Nephron progenitor cell (in vitro differentiated cells): ENCODE data around the gene PHYKPL.
"Not testable (repeated sequence)": the region's sequence is repeated elsewhere in the genome, so short reads cannot be mapped to it uniquely, and the experiment has no call there.

Source experiments
- DNase-seq: peaks from one replicate; pipeline ENCODE4 v3.0.0; 2021
- H3K27ac Mint-ChIP-seq: 2 replicates; pipeline ENCODE4 v1.8.0; 2021; ENCODE audit warnings: mild to moderate bottlenecking, moderate library complexity, mixed read lengths
- H3K27me3 Mint-ChIP-seq: 2 replicates; pipeline ENCODE4 v1.8.0; 2021; ENCODE audit warnings: mild to moderate bottlenecking, low read depth, mixed read lengths; ENCODE audit not compliant: poor library complexity
- H3K36me3 Mint-ChIP-seq: 2 replicates; pipeline ENCODE4 v1.8.0; 2021; ENCODE audit warnings: low read depth, mixed read lengths
- H3K4me1 Mint-ChIP-seq: 2 replicates; pipeline ENCODE4 v1.8.0; 2021; ENCODE audit warnings: mixed read lengths
- H3K4me3 Mint-ChIP-seq: 2 replicates; pipeline ENCODE4 v1.8.0; 2021; ENCODE audit warnings: mild to moderate bottlenecking, moderate library complexity, mixed read lengths
- H3K9me3 Mint-ChIP-seq: 2 replicates; pipeline ENCODE4 v1.8.0; 2021; ENCODE audit warnings: mild to moderate bottlenecking, moderate library complexity, mixed read lengths
- TF ChIP-seq, protein P1 (sequence below): fragments of 200-600 bp; sonication (generic); IDR thresholded peaks from 2 replicates; pipeline ENCODE4 v1.5.0; 2021; ENCODE audit warnings: antibody characterized with exemption

The PHYKPL gene

DNA sequence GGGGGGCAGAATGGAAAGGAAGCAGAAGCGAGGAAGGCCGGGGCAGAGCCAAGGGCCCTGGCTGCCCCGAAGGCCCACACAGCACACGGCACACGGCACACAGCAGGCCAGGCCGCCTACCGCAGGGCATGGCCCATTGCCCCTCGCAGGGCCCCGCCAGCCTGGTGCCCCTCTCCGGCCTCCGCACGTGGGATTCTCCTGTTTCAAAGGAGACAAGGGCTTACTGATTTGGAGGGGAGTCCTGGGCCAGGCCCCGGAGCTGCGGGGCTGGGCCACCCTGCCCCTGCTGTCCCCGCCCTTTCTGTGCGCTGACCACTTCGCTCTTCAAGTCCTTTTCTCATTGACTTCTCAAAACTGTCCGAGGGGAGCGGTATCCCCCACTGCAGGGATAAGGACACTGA lies 7.7 kb upstream of the PHYKPL start:
- H3K9me3 Mint-ChIP-seq = no peaks in the 10 kb centered on the region
- no peak for DNase-seq
- H3K27me3 Mint-ChIP-seq = peaks cover 5% of the 10 kb centered on the region
- H3K36me3 Mint-ChIP-seq = no peaks in the 10 kb centered on the region
- peaks cover 36% of the 10 kb centered on the region for H3K4me1 Mint-ChIP-seq
- TF ChIP-seq, protein P1, sequence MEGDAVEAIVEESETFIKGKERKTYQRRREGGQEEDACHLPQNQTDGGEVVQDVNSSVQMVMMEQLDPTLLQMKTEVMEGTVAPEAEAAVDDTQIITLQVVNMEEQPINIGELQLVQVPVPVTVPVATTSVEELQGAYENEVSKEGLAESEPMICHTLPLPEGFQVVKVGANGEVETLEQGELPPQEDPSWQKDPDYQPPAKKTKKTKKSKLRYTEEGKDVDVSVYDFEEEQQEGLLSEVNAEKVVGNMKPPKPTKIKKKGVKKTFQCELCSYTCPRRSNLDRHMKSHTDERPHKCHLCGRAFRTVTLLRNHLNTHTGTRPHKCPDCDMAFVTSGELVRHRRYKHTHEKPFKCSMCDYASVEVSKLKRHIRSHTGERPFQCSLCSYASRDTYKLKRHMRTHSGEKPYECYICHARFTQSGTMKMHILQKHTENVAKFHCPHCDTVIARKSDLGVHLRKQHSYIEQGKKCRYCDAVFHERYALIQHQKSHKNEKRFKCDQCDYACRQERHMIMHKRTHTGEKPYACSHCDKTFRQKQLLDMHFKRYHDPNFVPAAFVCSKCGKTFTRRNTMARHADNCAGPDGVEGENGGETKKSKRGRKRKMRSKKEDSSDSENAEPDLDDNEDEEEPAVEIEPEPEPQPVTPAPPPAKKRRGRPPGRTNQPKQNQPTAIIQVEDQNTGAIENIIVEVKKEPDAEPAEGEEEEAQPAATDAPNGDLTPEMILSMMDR = no peak
- no peak overlapping the region for H3K27ac Mint-ChIP-seq
- no peak overlapping the region for H3K4me3 Mint-ChIP-seq

DNA sequence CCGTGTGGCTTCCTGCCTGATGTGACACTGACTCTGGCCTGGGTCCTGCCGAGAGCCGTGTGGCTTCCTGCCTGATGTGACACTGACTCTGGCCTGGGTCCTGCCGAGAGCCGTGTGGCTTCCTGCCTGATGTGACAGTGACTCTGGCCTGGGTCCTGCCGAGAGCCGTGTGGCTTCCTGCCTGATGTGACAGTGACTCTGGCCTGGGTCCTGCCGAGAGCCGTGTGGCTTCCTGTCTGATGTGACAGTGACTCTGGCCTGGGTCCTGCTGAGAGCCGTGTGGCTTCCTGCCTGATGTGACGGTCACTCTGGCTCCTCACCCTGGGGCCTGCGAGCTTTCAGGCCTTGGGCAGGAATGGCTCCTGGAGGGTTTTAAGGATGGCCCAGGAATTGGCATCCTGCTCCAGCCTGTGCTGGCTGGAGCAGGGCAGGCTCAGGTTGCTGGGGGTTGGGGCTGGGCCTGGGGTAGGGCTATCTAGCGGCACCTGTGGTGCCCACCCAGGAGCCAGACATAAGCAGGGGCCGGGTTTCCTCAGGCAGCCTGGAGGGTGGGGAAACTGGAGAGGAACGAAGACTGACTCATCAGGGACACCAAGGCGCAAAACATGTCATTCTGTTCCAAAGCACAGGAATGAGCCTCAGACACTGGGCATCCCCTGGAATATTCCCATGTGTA lies 7.2 kb upstream of the PHYKPL start:
- H3K36me3 Mint-ChIP-seq, H3K4me3 Mint-ChIP-seq, H3K27me3 Mint-ChIP-seq, H3K27ac Mint-ChIP-seq, H3K9me3 Mint-ChIP-seq, DNase-seq: not testable (repeated sequence)
- peaks cover 41% of the 10 kb centered on the region for H3K4me1 Mint-ChIP-seq

DNA sequence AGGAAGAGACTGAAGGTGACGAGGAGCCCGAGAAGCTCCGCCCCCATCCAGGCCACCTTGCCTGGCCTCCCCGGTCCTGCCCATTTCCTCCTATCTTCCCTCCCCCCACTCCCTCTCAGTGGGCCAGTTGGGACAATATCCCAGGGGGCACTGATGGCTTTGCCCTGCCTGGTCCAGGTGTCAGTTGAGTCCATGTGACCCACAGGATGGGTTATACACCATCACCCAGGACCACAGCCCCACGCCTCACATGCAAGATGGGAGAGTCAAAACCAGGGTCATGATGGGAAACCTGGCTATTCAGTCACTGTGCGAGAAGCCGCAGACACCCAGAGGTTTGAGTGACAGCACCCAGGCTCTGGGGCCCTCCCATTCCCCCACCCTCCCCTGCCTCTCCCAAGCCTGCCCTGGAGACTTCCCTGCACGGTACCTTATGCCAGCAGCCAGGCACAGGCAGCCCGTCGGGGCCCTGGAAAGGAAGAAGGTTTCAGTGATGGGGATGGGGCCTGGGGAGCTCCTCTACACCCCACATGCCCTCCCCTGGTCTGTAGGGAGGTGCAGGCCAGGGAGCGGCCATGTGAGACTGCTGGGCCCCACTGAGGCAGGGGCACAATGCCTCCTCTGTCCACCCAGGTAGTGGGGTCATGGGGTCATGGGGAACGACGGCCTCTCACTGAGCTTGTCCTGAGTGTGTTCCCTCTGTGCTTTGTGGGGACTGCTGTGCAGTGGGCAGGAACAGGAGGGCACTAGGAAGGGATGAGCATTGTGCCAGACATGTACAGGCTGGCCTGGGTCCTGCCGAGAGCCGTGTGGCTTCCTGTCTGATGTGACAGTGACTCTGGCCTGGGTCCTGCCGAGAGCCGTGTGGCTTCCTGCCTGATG lies 6.3 kb upstream of the PHYKPL start:
- no peak for DNase-seq
- Mint-ChIP-seq H3K4me1 (peaks cover 42% of the 10 kb centered on the region), H3K4me3 (no peak overlapping the region), H3K27ac (no peak overlapping the region), H3K36me3 (no peaks in the 10 kb centered on the region), H3K27me3 (peaks cover 16% of the 10 kb centered on the region), H3K9me3 (no peaks in the 10 kb centered on the region)
- TF ChIP-seq, protein P1 = no peak

DNA sequence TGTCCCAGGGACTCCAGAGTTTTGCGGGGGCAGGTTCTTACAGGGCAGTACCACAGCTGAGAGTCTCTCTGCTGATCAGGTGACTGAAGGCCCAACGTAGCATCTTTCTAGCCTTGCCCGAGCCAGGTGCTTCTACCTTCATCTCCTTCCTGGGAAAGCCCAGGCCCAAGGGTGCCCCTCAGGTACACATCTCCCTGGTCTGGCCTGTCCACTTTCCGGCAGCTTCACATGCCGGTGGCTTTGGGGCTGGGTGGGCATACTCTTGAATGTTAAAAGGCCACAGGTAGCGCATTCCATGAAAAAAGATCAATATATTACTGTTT lies 5.7 kb upstream of the PHYKPL start:
- H3K27ac Mint-ChIP-seq = peak overlapping the region; percentile 42
- TF ChIP-seq, protein P1 = no peak
- H3K4me3 Mint-ChIP-seq = no peak overlapping the region
- DNase-seq = no peak
- H3K36me3 Mint-ChIP-seq = no peaks in the 10 kb centered on the region
- H3K27me3 Mint-ChIP-seq = peaks cover 12% of the 10 kb centered on the region
- no peaks in the 10 kb centered on the region for H3K9me3 Mint-ChIP-seq
- peaks cover 42% of the 10 kb centered on the region for H3K4me1 Mint-ChIP-seq

DNA sequence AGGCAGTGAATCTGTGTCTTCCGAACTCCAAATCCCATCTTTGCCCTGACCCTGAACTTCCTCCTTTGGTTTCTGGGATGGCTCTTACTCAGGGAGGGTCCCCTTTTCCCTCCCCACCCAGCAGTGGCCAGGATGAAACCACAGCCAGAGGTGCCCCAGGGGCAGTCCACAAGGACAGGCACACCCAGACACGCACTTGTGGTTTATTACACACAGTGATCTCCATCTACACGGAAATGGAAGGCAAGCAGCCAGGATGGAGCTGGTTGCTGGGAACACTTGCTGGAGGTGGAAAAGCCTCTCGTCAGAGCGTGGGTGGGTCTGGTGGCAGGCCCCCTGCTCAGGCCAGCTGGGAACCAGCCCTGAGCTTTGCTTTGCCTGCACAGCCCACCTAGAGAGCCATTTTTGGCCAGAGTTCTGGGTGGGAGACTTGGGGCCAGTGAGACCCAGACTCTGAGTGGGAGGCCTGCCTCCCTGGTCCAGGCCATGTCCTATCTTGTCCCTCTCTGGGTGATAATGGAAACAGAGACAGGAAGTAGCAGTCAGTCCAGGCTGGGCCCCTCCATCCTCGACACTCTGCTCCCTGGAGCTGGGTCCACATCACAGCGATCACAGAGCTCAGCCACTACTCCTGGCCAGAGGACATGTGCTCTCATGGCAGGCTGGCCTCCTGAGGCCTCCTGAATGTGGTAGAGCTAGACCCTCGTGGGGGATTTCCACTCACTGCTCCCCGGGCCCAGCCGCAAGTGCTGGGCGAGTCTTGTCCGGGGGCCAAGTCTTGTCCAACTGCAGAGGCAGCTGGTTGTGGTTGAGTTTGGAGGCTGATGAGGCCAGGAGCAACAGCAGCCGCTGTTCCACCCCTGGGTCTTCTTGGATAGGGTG lies 5.1 kb upstream of the PHYKPL start:
- Mint-ChIP-seq H3K9me3 (no peaks in the 10 kb centered on the region), H3K27me3 (peaks cover 11% of the 10 kb centered on the region), H3K27ac (no peak overlapping the region), H3K36me3 (no peaks in the 10 kb centered on the region), H3K4me3 (no peak overlapping the region), H3K4me1 (peaks cover 42% of the 10 kb centered on the region)
- TF ChIP-seq, protein P1 = no peak
- DNase-seq = no peak

DNA sequence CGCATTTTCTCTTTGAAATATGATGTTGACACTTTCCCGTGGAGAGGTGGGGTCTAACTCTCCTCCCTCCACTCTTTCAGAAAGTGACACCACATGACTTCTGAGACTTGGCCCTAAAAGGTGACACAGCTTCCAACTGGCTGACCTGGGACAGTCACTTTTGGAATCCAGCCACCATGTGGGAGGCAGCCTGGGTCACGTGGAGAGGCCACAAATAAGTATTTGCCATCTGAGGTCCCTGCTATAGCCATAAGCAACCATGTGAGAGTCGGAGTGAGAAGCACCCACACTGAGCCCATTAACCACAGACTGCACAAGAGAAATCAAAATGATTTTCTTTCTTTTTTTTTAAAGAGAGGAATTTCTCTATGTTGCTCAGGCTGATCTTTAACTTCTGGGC lies 4.1 kb upstream of the PHYKPL start:
- H3K27ac Mint-ChIP-seq = peak overlapping the region; percentile 17
- DNase-seq = no peak
- peaks cover 46% of the 10 kb centered on the region for H3K4me1 Mint-ChIP-seq
- H3K4me3 Mint-ChIP-seq = no peak overlapping the region
- TF ChIP-seq, protein P1 = no peak
- H3K27me3 Mint-ChIP-seq = peaks cover 11% of the 10 kb centered on the region
- no peaks in the 10 kb centered on the region for H3K9me3 Mint-ChIP-seq
- H3K36me3 Mint-ChIP-seq = no peaks in the 10 kb centered on the region
